GM12801 (cell line): ENCODE measurements around the gene STOML1.

Experiments used
- CTCF ChIP-seq: IDR thresholded peaks from one replicate; pipeline ENCODE4 v1.5.1; 2011; ENCODE audit warnings: control low read depth; ENCODE audit not compliant: insufficient read length; ENCODE audit errors: extremely low read depth

Gene STOML1

GRCh38 chr15:73949496-73949895 is 42.6 kb downstream of the STOML1 start:
- no peak for TF ChIP-seq CTCF

- TF ChIP-seq CTCF, result no peak
Measured at GRCh38 chr15:73948982-73949381, 43.1 kb downstream of the STOML1 start.

- TF ChIP-seq CTCF, result no peak
Measured at GRCh38 chr15:73948396-73948795, 43.7 kb downstream of the STOML1 start.

GRCh38 chr15:73947651-73948050 is 44.4 kb downstream of the STOML1 start:
- TF ChIP-seq CTCF, result no peak

GRCh38 chr15:73946795-73947370 is 45.2 kb downstream of the STOML1 start:
- no peak for TF ChIP-seq CTCF

GRCh38 chr15:73946046-73946721 is 45.9 kb downstream of the STOML1 start:
- no peak for TF ChIP-seq CTCF

GRCh38 chr15:73945130-73945508 is 47.0 kb downstream of the STOML1 start:
- TF ChIP-seq CTCF, result no peak
